Stomach smooth muscle (tissue), 2 donors: ENCODE measurements around the gene RPS6KB1.
"Not testable (repeated sequence)": the region's sequence is repeated elsewhere in the genome, so short reads cannot be mapped to it uniquely, and the experiment has no call there.

Experiments
- H3K27ac ChIP-seq: one replicate; pipeline ENCODE4 v1.7.0; 2013; ENCODE audit warnings: mild to moderate bottlenecking, low read length, inconsistent platforms
- H3K27me3 ChIP-seq, 2 donors: one replicate each; pipeline ENCODE4 v1.7.0; 2013; ENCODE audit warnings: low read length in 2 of 2; ENCODE audit not compliant: insufficient read depth in 2 of 2, control insufficient read depth in 1 of 2
- H3K36me3 ChIP-seq, 2 donors: one replicate each; pipeline ENCODE4 v1.7.0; 2013; ENCODE audit warnings: low read length in 2 of 2; ENCODE audit not compliant: control insufficient read depth in 2 of 2, insufficient read depth in 2 of 2
- H3K4me1 ChIP-seq: one replicate; pipeline ENCODE4 v1.7.0; 2013; ENCODE audit warnings: low read length; ENCODE audit not compliant: control insufficient read depth, insufficient read depth
- H3K4me3 ChIP-seq, 2 donors: one replicate each; pipeline ENCODE4 v1.7.0; 2013; ENCODE audit warnings: low read length in 2 of 2
- H3K9ac ChIP-seq, 2 donors: one replicate each; pipeline ENCODE4 v1.7.0; 2013; ENCODE audit warnings: low read length in 2 of 2, mild to moderate bottlenecking in 1 of 2
- H3K9me3 ChIP-seq, 2 donors: one replicate each; pipeline ENCODE4 v1.7.0; 2013; ENCODE audit warnings: low read length in 2 of 2; ENCODE audit not compliant: control insufficient read depth in 2 of 2
- donor health status: healthy.
- donor health status: Pancreatic carcinoma.

The RPS6KB1 gene

DNA sequence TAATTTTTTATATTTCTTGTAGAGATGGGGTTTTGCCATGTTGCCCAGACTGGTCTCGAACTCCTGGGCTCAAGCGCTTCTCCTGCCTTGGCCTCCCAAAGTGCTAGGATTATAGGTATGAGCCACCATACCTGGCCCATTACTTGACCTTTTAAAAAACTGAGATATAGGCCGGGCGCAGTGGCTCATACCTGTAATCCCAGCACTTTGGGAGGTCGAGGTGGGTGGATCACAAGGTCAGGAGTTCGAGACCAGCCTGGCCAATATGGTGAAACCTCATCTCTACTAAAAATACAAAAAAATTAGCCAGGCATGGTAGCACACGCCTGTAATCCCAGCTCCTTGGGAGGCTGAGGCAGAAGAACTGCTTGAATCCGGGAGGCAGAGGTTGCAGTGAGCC, 19.5 kb upstream of the RPS6KB1 start:
- H3K4me3 ChIP-seq, H3K9me3 ChIP-seq, H3K27me3 ChIP-seq, H3K9ac ChIP-seq, H3K27ac ChIP-seq, H3K4me1 ChIP-seq: not testable (repeated sequence)
- peaks cover 13 to 14% of the 10 kb centered on the region in 2 donors for H3K36me3 ChIP-seq

DNA sequence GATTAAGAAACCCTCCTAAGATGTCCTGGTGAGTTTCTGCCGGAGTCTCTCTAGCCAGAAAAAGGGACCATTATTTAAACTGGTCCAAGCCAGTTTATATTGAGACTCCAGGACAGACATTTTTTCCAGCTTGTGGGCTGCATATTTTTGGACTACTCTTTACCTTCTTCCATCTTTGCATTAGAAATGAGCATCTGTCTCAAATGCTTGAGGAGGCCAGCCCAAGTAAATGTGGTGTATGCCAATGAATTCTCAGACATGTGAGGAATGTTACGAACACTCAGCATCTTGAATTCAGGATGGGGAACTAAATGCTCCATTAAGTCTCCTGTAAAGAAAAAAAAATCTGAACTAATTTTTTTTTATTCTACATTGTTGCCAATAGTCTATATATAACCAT, 18.5 kb upstream of the RPS6KB1 start:
- Histone ChIP-seq H3K9me3 (no peaks in the 10 kb centered on the region), H3K27me3 (no peaks in the 10 kb centered on the region), H3K9ac (no peak overlapping the region), H3K36me3 (peaks cover 13 to 14% of the 10 kb centered on the region in 2 donors), H3K27ac (no peak overlapping the region), H3K4me3 (no peak overlapping the region), H3K4me1 (no peaks in the 10 kb centered on the region)

DNA sequence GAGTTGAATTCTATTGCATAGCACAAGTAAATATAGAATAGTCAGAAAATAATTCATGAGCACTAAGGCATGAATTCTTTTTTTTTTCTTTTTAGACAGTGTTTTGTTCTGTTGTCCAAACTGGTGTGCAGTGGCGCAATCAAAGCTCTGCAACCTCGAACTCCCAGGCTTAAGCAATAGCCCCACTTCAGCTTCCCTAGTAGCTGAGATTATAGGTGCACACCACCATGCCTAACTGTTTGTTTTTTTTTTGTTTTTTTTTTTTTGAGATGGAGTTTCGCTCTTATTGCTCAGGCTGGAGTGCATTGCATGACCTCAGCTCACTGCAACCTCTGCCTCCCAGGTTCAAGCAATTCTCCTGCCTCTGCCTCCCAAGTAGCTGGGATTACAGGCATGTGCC, 16.8 kb upstream of the RPS6KB1 start:
- H3K4me3 ChIP-seq = no peak overlapping the region
- H3K4me1 ChIP-seq = no peaks in the 10 kb centered on the region
- no peak overlapping the region for H3K27ac ChIP-seq
- no peaks in the 10 kb centered on the region for H3K9me3 ChIP-seq
- H3K27me3 ChIP-seq = no peaks in the 10 kb centered on the region
- H3K9ac ChIP-seq = no peak overlapping the region
- peaks cover 17 to 18% of the 10 kb centered on the region in 2 donors for H3K36me3 ChIP-seq

DNA sequence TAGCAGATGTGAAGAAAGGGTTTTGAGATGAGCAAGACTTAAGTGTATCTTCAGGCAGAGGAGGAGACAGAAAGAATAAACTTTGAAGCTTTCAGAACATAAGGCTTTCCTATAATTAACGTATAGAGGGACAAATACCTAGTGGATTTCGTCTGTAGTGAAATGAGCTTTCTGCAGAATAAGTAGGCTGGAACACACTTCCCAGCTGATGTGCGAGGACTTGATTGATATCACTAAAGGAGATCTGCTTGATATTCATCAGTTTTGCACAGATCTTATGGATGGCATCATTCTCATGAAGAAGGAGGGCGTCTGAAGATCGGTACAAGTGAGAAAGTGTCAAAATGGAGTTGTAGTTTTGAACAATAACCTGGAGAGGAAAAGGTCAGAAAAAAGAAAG, 15.0 kb upstream of the RPS6KB1 start:
- peaks cover 15 to 21% of the 10 kb centered on the region in 2 donors for H3K36me3 ChIP-seq
- no peaks in the 10 kb centered on the region for H3K27me3 ChIP-seq
- no peaks in the 10 kb centered on the region for H3K4me1 ChIP-seq
- H3K9ac ChIP-seq = no peak overlapping the region
- H3K9me3 ChIP-seq = no peaks in the 10 kb centered on the region
- no peak overlapping the region for H3K4me3 ChIP-seq
- no peak overlapping the region for H3K27ac ChIP-seq

DNA sequence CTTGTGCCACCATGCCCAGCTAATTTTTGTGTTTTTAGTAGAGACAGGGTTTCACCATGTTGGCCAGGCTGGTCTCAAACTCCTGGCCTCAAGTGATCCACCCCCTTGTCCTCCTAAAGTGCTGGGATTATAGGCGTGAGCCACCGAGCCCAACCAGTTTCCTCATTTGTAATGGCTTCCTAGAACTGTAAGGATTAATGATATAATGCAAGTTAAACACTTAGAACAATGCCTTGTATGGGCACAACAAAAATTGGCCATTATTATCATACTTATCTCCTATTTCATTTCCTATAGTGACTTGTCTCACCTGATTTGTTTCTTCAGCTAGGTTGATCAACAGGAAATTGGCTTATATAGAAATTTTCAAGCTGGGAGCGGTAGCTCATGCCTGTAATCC, 14.3 kb upstream of the RPS6KB1 start:
- H3K9ac ChIP-seq = no peak overlapping the region
- no peak overlapping the region for H3K4me3 ChIP-seq
- no peaks in the 10 kb centered on the region for H3K4me1 ChIP-seq
- H3K9me3 ChIP-seq = no peaks in the 10 kb centered on the region
- peaks cover 15 to 24% of the 10 kb centered on the region in 2 donors for H3K36me3 ChIP-seq
- no peak overlapping the region for H3K27ac ChIP-seq
- H3K27me3 ChIP-seq = no peaks in the 10 kb centered on the region

DNA sequence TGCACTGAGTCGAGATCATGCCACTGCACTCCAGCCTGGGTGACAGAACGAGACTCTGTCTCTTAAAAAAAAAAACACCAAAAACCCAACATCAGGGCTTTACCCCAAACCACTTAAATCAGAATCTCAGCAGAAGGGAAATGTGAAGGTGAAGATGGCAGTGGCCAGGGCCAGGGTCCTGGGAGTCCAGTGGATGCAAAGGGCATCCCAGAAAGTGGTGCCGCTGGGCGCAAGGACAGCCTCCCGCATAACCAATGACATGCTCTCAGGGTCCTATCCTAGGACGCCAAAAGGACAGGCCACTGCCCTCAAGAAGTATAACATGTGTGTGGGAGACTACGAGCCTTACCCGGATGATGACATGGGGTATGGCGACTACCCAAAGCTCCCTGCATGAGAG, 8.1 kb upstream of the RPS6KB1 start:
- H3K36me3 ChIP-seq = peaks cover 16 to 22% of the 10 kb centered on the region in 2 donors
- H3K9ac ChIP-seq = no peak overlapping the region
- H3K9me3 ChIP-seq = no peaks in the 10 kb centered on the region
- no peaks in the 10 kb centered on the region for H3K4me1 ChIP-seq
- no peak overlapping the region for H3K27ac ChIP-seq
- no peak overlapping the region for H3K4me3 ChIP-seq
- H3K27me3 ChIP-seq = no peaks in the 10 kb centered on the region

DNA sequence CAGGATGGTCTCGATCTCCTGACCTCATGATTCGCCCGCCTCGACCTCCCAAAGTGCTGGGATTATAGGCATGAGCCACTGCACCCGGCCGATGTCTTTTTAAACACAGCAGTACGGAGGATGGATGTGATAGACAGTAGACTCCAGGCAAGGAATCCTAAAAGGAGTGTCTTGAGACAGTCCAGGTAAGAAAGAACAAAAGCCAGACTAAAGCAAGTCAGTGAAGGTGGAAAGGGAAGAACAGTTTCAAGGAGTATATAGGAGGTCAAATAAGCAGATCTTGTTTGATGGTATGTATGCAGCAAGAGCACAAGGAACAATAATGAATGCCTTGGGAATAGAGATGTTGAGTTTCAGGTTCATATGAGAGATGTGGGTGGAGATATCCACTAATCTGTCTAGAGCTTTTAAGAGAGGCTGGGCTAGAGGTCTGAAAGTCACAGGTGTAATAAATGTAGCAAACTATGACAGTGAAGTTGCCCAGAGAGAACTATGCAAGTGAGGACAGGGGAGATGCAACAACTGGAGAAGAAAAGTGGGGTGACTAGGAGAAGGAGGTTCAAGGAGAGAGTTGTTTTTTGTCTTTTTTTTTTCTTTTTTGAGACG, 4.7 kb upstream of the RPS6KB1 start:
- Histone ChIP-seq H3K9me3 (no peaks in the 10 kb centered on the region), H3K27ac (no peak overlapping the region), H3K9ac (no peak overlapping the region), H3K4me3 (no peak overlapping the region), H3K4me1 (peaks cover 8% of the 10 kb centered on the region), H3K36me3 (peaks cover 12 to 17% of the 10 kb centered on the region in 2 donors), H3K27me3 (no peaks in the 10 kb centered on the region)

DNA sequence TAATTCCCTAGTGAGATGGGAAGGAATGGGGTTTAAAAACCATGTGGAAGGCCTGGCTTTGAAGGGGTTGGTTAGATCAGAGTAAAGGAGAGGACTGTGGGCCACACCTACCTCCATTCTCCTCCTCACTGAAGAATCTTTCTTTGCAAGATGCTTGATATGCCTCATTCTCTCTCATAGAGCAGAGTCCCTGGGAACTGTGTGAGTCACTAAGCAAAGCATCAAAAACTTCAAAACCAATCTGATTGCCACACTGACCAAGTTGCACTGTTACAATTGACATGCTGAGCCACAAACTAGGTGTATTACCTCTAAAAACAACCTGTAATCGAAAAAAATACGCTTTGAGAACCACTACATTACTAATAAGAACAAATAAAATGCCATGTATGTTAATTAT, 2.2 kb upstream of the RPS6KB1 start:
- Histone ChIP-seq H3K36me3 (peaks cover under 1 to 9% of the 10 kb centered on the region in 2 donors), H3K4me1 (peaks cover 14% of the 10 kb centered on the region), H3K9ac (no peak overlapping the region), H3K4me3 (no peak overlapping the region), H3K27me3 (no peaks in the 10 kb centered on the region), H3K27ac (no peak overlapping the region), H3K9me3 (no peaks in the 10 kb centered on the region)

DNA sequence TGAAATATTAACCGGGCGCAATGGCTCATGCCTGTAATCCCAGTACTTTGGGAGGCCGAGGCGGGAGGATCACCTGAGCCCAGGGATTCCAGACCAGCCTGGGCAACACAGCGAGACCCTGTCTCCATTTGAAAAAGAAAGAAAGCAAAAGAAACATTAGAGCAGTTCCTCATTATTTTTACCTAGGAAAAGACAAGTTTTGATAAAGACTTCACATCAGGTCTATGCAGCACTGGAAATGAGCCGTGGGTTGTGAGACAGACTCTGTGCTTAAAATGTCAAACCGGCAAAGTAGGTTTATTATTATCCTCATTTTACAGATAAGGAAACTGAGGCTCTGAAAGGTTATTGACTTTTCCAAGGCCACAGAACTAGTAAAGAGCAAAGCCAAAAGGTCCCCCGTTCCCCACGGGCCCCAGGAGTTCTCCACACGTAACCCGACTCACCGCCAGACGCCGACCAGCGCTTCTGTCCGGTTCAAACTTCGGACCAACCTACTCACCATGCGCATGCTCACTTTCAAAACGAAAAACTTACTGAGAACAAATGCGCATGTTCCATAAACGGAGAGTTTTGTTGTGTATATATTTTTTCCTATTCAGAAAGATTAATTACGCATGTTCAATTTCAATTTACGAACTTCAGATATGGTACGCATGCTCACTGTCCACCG, 534 bp upstream of the RPS6KB1 start:
- peak overlapping the region; percentile 89 for H3K27ac ChIP-seq
- H3K36me3 ChIP-seq = peaks cover 0 to 7% of the 10 kb centered on the region in 2 donors
- peak overlapping the region; percentile 82 to 87 for H3K9ac ChIP-seq
- H3K4me3 ChIP-seq = peak overlapping the region; percentile 74 to 92
- H3K4me1 ChIP-seq = peaks cover 14% of the 10 kb centered on the region
- H3K27me3 ChIP-seq = no peaks in the 10 kb centered on the region
- H3K9me3 ChIP-seq = no peaks in the 10 kb centered on the region

DNA sequence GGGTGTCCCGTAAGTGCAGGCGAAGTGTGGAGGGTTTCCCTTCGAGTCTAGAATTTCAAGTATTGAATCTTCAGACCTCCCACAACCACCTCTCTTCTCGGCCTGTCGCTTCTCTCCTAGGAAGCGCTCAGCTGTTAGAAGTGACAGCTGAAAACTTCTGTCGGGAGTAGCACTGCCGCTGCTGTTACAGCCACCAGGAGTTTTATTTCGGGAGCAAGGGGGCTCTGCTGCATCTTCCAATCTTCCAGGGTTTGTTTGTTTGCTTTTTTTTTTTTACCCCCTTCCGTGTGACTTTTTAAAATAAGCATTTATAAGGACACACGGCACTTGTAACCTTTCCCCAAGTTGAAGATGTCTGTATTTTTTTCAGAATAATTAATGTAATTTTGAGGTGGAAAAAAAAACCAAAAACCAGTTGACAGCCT, 767 bp downstream of the RPS6KB1 start:
- H3K4me1 ChIP-seq = peaks cover 14% of the 10 kb centered on the region
- peaks cover 0 to 3% of the 10 kb centered on the region in 2 donors for H3K36me3 ChIP-seq
- H3K9me3 ChIP-seq = no peaks in the 10 kb centered on the region
- H3K27me3 ChIP-seq = no peaks in the 10 kb centered on the region
- H3K27ac ChIP-seq = peak overlapping the region; percentile 89
- peak overlapping the region; percentile 74 to 92 for H3K4me3 ChIP-seq
- peak overlapping the region; percentile 87 to 97 for H3K9ac ChIP-seq

DNA sequence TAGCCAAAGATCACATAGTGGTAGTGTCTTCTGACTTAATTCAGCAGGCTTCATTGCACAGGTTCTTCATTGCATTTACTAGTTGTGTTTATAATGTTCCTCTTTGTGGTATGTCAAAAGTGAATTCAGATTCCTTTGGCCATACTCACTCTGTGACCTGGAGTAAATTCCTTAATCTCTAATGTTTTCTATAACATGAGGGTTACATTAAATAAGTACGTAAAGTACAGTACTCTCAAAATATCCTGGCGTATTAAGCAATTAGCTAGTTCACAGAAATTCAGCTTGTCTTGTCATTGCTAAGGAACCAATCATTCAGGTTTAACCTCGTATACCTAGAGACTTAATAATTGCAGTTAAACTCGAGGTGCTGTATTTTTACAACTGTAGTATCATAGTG, 4.2 kb downstream of the RPS6KB1 start:
- no peaks in the 10 kb centered on the region for H3K36me3 ChIP-seq
- no peak overlapping the region for H3K9ac ChIP-seq
- H3K4me1 ChIP-seq = peaks cover 6% of the 10 kb centered on the region
- H3K27ac ChIP-seq = no peak overlapping the region
- H3K4me3 ChIP-seq = no peak overlapping the region
- no peaks in the 10 kb centered on the region for H3K27me3 ChIP-seq
- no peaks in the 10 kb centered on the region for H3K9me3 ChIP-seq
